A549 (cell line): ENCODE data around the gene HMBS.

Source experiments
- CEBPB ChIP-seq, 2 experiments: fragments of >200 bp in 1 of 2; sonication (Bioruptor Twin) in 1 of 2; formaldehyde crosslinking in 1 of 2; IDR thresholded peaks; 2 replicates each; pipeline ENCODE4 v1.6.1; 2012 to 2016
- EP300 ChIP-seq, 2 experiments: fragments of >200 bp; sonication (Bioruptor Twin); formaldehyde crosslinking; IDR thresholded peaks; 2 replicates in 1 of 2; 3 replicates in 1 of 2; pipeline ENCODE4 v1.6.1; 2016 to 2017
- HOXA7 ChIP-seq: fragments of 250-450 bp; sonication (Bioruptor Pico); IDR thresholded peaks from 2 replicates; pipeline ENCODE4 v1.5.0; 2020; ENCODE audit warnings: mild to moderate bottlenecking, moderate library complexity
- MAFK ChIP-seq: fragments of 450-650 bp; IDR thresholded peaks from 2 replicates; pipeline ENCODE4 v1.6.1; 2014; ENCODE audit not compliant: partially characterized antibody
- MAZ ChIP-seq: fragments of 150-350 bp; IDR thresholded peaks from 2 replicates; pipeline ENCODE4 v1.6.1; 2014; ENCODE audit warnings: antibody characterized with exemption, low read depth, low read length, borderline replicate concordance
- POLR2A ChIP-seq: IDR thresholded peaks from 2 replicates; pipeline ENCODE4 v1.6.1; 2012; ENCODE audit warnings: mild to moderate bottlenecking, low read length
- SMC3 ChIP-seq: fragments of >200 bp; sonication (Bioruptor Twin); formaldehyde crosslinking; IDR thresholded peaks from 3 replicates; pipeline ENCODE4 v1.6.1; 2018; ENCODE audit warnings: inconsistent platforms
- SREBF2 ChIP-seq: fragments of 450-650 bp; IDR thresholded peaks from 2 replicates; pipeline ENCODE4 v1.6.1; 2014; ENCODE audit warnings: mild to moderate bottlenecking, moderate library complexity
- TP53 ChIP-seq: fragments of 250-450 bp; sonication (Bioruptor Pico); IDR thresholded peaks from 2 replicates; pipeline ENCODE4 v1.5.0; 2021; ENCODE audit warnings: mild to moderate bottlenecking, moderate library complexity
- TF ChIP-seq, protein P1 (sequence below): fragments of >200 bp; sonication (Bioruptor Twin); formaldehyde crosslinking; IDR thresholded peaks from 3 replicates; pipeline ENCODE4 v1.5.1; 2016
- TF ChIP-seq, protein P2 (sequence below): fragments of 150-350 bp; IDR thresholded peaks from 2 replicates; pipeline ENCODE4 v1.6.1; 2014; ENCODE audit warnings: low read depth, mild to moderate bottlenecking, low read length
- TF ChIP-seq, protein P3 (sequence below): fragments of 200-600 bp; sonication (generic); IDR thresholded peaks from 2 replicates; pipeline ENCODE4 v1.6.1; 2016; ENCODE audit warnings: antibody characterized with exemption, mild to moderate bottlenecking, moderate library complexity

- no peak for TF ChIP-seq MAZ
- TF ChIP-seq, protein P1, sequence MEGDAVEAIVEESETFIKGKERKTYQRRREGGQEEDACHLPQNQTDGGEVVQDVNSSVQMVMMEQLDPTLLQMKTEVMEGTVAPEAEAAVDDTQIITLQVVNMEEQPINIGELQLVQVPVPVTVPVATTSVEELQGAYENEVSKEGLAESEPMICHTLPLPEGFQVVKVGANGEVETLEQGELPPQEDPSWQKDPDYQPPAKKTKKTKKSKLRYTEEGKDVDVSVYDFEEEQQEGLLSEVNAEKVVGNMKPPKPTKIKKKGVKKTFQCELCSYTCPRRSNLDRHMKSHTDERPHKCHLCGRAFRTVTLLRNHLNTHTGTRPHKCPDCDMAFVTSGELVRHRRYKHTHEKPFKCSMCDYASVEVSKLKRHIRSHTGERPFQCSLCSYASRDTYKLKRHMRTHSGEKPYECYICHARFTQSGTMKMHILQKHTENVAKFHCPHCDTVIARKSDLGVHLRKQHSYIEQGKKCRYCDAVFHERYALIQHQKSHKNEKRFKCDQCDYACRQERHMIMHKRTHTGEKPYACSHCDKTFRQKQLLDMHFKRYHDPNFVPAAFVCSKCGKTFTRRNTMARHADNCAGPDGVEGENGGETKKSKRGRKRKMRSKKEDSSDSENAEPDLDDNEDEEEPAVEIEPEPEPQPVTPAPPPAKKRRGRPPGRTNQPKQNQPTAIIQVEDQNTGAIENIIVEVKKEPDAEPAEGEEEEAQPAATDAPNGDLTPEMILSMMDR: no peak
- TF ChIP-seq, protein P2, sequence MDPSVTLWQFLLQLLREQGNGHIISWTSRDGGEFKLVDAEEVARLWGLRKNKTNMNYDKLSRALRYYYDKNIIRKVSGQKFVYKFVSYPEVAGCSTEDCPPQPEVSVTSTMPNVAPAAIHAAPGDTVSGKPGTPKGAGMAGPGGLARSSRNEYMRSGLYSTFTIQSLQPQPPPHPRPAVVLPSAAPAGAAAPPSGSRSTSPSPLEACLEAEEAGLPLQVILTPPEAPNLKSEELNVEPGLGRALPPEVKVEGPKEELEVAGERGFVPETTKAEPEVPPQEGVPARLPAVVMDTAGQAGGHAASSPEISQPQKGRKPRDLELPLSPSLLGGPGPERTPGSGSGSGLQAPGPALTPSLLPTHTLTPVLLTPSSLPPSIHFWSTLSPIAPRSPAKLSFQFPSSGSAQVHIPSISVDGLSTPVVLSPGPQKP: no peak
- TF ChIP-seq POLR2A: no peak
- TF ChIP-seq TP53 (CRISPR knock-in tag): no peak
- TF ChIP-seq, protein P3, sequence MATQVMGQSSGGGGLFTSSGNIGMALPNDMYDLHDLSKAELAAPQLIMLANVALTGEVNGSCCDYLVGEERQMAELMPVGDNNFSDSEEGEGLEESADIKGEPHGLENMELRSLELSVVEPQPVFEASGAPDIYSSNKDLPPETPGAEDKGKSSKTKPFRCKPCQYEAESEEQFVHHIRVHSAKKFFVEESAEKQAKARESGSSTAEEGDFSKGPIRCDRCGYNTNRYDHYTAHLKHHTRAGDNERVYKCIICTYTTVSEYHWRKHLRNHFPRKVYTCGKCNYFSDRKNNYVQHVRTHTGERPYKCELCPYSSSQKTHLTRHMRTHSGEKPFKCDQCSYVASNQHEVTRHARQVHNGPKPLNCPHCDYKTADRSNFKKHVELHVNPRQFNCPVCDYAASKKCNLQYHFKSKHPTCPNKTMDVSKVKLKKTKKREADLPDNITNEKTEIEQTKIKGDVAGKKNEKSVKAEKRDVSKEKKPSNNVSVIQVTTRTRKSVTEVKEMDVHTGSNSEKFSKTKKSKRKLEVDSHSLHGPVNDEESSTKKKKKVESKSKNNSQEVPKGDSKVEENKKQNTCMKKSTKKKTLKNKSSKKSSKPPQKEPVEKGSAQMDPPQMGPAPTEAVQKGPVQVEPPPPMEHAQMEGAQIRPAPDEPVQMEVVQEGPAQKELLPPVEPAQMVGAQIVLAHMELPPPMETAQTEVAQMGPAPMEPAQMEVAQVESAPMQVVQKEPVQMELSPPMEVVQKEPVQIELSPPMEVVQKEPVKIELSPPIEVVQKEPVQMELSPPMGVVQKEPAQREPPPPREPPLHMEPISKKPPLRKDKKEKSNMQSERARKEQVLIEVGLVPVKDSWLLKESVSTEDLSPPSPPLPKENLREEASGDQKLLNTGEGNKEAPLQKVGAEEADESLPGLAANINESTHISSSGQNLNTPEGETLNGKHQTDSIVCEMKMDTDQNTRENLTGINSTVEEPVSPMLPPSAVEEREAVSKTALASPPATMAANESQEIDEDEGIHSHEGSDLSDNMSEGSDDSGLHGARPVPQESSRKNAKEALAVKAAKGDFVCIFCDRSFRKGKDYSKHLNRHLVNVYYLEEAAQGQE: no peak
- TF ChIP-seq SMC3: no peak
- no peak for TF ChIP-seq SREBF2
- TF ChIP-seq HOXA7 (CRISPR knock-in tag): no peak
- TF ChIP-seq MAFK: no peak
- no peak for TF ChIP-seq CEBPB (IDR thresholded peaks at IDR 0.05)
- TF ChIP-seq EP300 (IDR thresholded peaks at IDR 0.05): no peak
Observed at GRCh38 chr11:119107538-119108145, 23.0 kb downstream of the HMBS start.
